ENCODE results near the gene APCDD1. TPM values are rescaled to one million over a fixed set of nuclear protein-coding genes. Genes with fewer than 3 reads are reported as not detected.

The APCDD1 gene
- total RNA-seq, 4 donors from 2014 or later = 5.4 to 18.2 (median 17.0) TPM

GRCh38 chr18:10457767-10458166 is 3.3 kb downstream of the APCDD1 start:
- Histone ChIP-seq H3K9me3 (no peaks in the 10 kb centered on the region), H3K27me3 (peaks cover 0 to 4% of the 10 kb centered on the region in 2 donors), H3K4me3 (no peak overlapping the region), H3K36me3 (no peaks in the 10 kb centered on the region), H3K27ac (no peak overlapping the region), H3K4me1 (peaks cover 0 to 3% (median 0%) of the 10 kb centered on the region in 4 donors)
- no peak for TF ChIP-seq CTCF (IDR thresholded peaks at IDR 0.05)
- TF ChIP-seq POLR2A (IDR thresholded peaks at IDR 0.05) = no peak
- no peak for DNase-seq

DNA sequence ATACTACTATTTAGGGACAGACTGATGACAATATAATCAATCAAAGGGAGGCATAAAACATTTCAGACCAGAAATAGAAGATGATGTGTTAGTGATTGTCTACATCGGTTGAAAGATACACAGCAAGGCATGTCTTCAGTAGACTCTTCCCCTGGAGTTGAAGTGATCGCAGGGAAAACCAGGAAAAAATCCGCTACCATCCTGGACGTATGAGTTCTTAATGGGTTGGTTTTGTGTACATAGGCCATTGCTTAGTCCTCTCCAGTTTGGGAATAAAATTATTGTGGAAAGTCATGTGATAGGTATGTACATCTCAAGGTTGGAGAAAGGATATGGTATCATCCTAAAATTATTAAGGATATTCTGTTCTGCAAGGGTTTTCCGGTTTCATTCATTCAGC is 4.3 kb downstream of the APCDD1 start:
- no peak for DNase-seq
- H3K9me3 ChIP-seq = no peaks in the 10 kb centered on the region
- no peaks in the 10 kb centered on the region for H3K36me3 ChIP-seq
- peaks cover 0 to 4% of the 10 kb centered on the region in 2 donors for H3K27me3 ChIP-seq
- H3K27ac ChIP-seq = no peak overlapping the region
- no peak for TF ChIP-seq CTCF (IDR thresholded peaks at IDR 0.05)
- TF ChIP-seq POLR2A (IDR thresholded peaks at IDR 0.05) = no peak
- H3K4me1 ChIP-seq = peaks cover 0 to 3% (median 0%) of the 10 kb centered on the region in 4 donors
- H3K4me3 ChIP-seq = no peak overlapping the region

GRCh38 chr18:10459587-10459986 is 5.2 kb downstream of the APCDD1 start:
- Histone ChIP-seq H3K36me3 (no peaks in the 10 kb centered on the region), H3K4me1 (peaks cover 0 to 3% (median 0%) of the 10 kb centered on the region in 4 donors), H3K9me3 (no peaks in the 10 kb centered on the region), H3K27me3 (peaks cover 0 to 4% of the 10 kb centered on the region in 2 donors), H3K4me3 (no peak overlapping the region), H3K27ac (no peak overlapping the region)
- TF ChIP-seq POLR2A (IDR thresholded peaks at IDR 0.05) = no peak
- no peak for TF ChIP-seq CTCF (IDR thresholded peaks at IDR 0.05)
- no peak for DNase-seq

DNA sequence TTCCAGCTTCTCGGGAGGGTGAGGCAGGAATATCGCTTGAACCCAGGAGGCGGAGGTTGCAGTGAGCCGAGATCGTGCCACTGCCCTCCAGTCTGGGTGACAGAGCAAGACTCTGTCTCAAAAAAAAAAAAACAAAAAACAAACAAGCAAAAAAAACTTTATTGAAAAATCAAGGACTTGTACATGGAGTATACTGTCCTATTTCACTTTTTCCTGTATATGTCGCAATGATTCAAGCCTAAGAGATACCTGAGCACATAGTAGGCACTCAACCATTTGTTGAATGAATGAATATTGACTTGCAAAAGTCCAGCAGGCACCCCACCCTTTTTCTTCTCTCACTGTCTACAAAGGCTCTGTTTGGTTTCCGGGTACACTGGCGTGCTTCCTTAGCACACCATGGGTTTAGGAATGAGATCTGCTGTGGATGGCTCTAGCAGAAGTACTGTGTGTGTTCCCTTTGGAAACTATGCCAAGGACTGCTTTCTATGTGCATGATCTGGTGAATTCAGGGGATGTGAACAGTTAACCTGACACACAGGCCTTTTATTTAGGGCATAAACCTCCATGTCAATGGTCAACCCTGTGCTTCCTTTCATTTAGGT is 6.1 kb downstream of the APCDD1 start:
- no peaks in the 10 kb centered on the region for H3K9me3 ChIP-seq
- no peak overlapping the region for H3K27ac ChIP-seq
- no peak for DNase-seq
- H3K4me3 ChIP-seq = no peak overlapping the region
- TF ChIP-seq CTCF (IDR thresholded peaks at IDR 0.05) (no peak), POLR2A (IDR thresholded peaks at IDR 0.05) (no peak)
- H3K27me3 ChIP-seq = peaks cover 0 to 4% of the 10 kb centered on the region in 2 donors
- H3K36me3 ChIP-seq = no peaks in the 10 kb centered on the region
- H3K4me1 ChIP-seq = no peaks in the 10 kb centered on the region

DNA sequence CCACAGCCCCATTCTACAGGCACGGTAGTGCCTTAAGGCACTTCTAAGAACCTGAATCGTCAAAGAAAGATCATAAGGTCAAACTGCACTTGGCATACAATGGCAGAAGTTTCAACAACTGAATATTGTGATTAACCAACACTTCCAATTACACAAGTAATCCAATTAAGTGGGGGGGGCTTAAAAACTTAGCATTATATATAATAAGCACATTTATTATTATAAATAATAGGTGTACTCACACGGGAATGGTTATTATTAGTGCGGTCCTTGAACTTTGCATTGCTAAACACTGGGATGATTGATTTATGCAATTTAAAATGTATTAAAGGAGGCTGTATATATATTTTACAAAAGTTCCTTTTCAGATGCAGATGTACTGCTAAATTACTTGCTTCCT is 7.6 kb downstream of the APCDD1 start:
- H3K4me3 ChIP-seq = no peak overlapping the region
- no peak overlapping the region for H3K27ac ChIP-seq
- H3K4me1 ChIP-seq = no peaks in the 10 kb centered on the region
- no peaks in the 10 kb centered on the region for H3K9me3 ChIP-seq
- TF ChIP-seq CTCF (IDR thresholded peaks at IDR 0.05) (no peak), POLR2A (IDR thresholded peaks at IDR 0.05) (no peak)
- peaks cover 0 to under 1% of the 10 kb centered on the region in 2 donors for H3K27me3 ChIP-seq
- no peak for DNase-seq
- H3K36me3 ChIP-seq = no peaks in the 10 kb centered on the region

DNA sequence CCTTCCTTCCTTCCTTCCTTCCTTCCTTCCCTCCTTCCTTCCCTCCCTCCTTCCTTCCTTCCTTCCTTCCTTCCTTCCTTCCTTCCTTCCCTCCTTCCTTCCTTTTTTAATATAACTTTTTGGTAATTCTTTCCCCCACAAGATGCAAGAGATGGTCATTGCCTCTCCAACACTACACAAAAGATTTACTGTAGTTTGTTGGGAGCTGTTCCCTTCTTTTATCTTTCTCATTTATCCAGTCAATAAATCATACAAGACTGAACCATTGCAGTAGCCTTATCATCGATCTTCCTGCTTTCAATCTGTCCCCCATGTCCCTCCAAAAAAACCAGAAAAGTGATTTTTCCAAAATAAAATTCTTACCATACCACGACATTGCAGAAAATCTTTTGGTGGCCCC is 8.2 kb downstream of the APCDD1 start:
- DNase-seq = no peak
- Histone ChIP-seq H3K4me1 (no peaks in the 10 kb centered on the region), H3K9me3 (no peaks in the 10 kb centered on the region), H3K27me3 (no peaks in the 10 kb centered on the region), H3K4me3 (no peak overlapping the region), H3K27ac (no peak overlapping the region), H3K36me3 (no peaks in the 10 kb centered on the region)
- no peak for TF ChIP-seq POLR2A (IDR thresholded peaks at IDR 0.05)
- no peak for TF ChIP-seq CTCF (IDR thresholded peaks at IDR 0.05)
